AG10803 (cell line): ENCODE results near the gene DYNC2I2.
"Not testable (repeated sequence)": the region's sequence is repeated elsewhere in the genome, so short reads cannot be mapped to it uniquely, and the experiment has no call there.

Experiments
- DNase-seq: peaks from one replicate; pipeline ENCODE4 v3.0.0; 2010; ENCODE audit warnings: low read depth
- H3K4me3 ChIP-seq: 2 replicates; pipeline ENCODE4 v1.5.1; 2011; ENCODE audit warnings: mild to moderate bottlenecking, low read length, control low read depth
- TF ChIP-seq, protein P1 (sequence below): conservative IDR thresholded peaks from 2 replicates; pipeline ENCODE4 v1.5.1; 2011; ENCODE audit warnings: mild to moderate bottlenecking, low read length, control low read depth, inconsistent platforms

Gene DYNC2I2

DNA sequence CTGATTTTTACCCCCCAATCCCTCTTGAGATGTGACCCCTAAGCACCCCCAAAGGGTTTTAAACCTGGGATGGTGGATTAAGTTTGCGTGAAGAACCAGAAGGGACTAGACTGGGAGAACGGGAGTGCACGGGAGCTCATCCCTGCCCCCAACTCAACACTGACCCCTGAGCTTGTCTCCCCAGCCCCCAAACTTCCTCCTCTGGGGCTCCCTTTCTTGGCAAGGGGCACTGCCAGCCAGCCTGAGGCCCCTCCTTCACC, 27.3 kb upstream of the DYNC2I2 start:
- TF ChIP-seq, protein P1, sequence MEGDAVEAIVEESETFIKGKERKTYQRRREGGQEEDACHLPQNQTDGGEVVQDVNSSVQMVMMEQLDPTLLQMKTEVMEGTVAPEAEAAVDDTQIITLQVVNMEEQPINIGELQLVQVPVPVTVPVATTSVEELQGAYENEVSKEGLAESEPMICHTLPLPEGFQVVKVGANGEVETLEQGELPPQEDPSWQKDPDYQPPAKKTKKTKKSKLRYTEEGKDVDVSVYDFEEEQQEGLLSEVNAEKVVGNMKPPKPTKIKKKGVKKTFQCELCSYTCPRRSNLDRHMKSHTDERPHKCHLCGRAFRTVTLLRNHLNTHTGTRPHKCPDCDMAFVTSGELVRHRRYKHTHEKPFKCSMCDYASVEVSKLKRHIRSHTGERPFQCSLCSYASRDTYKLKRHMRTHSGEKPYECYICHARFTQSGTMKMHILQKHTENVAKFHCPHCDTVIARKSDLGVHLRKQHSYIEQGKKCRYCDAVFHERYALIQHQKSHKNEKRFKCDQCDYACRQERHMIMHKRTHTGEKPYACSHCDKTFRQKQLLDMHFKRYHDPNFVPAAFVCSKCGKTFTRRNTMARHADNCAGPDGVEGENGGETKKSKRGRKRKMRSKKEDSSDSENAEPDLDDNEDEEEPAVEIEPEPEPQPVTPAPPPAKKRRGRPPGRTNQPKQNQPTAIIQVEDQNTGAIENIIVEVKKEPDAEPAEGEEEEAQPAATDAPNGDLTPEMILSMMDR, result no peak
- H3K4me3 ChIP-seq, result peak overlapping the region; percentile 79
- no peak for DNase-seq

DNA sequence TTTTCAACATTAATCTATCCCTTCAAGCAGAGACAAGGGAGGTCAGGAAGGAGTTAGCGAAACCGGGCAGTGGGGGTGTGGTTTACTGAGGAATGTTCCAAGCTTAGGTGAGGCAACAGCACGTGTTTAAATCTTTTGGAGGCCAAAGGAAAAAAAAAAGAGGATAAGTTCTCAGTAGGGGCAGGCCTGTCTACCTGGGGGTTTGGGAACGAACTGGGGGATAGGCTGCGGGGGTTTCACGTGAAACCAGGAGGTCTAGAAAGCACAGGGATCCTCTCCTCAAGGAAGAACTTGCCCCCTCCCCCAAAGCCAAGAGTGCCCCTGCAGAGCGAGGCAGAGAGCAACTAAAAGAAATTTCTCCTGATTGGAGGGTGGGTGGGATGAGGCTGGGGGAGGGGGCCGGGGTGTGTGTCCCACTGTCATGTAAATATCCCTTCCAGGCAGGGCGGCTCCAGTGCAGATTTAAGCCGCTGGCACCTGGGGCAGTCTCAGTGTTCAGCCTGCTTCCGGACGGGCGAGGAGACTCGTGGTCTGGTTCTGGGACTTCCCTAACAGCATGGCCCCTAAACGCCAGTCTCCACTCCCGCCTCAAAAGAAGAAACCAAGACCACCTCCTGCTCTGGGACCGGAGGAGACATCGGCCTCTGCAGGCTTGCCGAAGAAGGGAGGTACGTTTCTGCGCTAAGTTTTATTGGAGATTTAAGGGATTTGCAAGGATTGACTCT, 26.9 kb upstream of the DYNC2I2 start:
- peak; percentile 71 for DNase-seq
- peak overlapping the region; percentile 79 for H3K4me3 ChIP-seq
- TF ChIP-seq, protein P1, result no peak

DNA sequence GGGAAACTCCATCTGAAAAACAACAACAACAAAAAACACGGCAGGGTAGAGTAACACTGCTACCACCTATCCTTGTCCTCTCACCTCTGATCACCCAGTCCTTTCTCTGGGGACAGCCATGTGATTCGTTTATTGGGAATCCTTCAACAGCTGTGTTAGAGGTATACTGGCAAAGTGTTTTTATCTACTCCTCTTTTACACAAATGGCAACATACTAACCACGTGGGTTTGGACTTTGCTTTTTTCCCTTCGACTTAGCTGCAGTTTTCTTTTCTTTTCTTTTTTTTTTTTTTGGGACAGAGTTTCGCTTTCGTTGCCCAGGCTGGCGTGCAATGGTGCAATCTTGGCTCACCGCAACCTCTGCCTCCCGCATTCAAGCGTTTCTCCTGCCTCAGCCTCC, 21.1 kb upstream of the DYNC2I2 start:
- TF ChIP-seq, protein P1, result no peak
- no peak for DNase-seq
- no peak overlapping the region for H3K4me3 ChIP-seq

DNA sequence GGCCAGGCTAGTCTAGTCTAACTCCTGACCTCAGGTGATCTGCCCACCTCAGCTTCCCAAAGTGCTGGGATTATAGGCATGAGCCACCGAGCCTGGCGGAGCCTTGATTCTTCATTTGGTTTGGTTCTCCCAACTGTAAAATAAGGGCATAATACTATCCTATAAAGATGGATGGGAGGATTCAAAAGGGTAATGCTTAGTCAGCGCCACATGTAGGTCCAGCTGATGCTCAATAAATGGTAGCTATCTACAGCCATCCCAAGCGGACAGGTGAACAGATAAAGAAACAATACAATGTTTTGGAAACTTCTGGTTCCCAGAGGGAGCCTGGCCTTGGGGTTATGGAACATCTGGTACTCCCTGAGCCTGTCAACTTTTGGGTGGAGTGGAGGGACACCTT, 18.7 kb upstream of the DYNC2I2 start:
- no peak for DNase-seq
- TF ChIP-seq, protein P1, result no peak
- no peak overlapping the region for H3K4me3 ChIP-seq

DNA sequence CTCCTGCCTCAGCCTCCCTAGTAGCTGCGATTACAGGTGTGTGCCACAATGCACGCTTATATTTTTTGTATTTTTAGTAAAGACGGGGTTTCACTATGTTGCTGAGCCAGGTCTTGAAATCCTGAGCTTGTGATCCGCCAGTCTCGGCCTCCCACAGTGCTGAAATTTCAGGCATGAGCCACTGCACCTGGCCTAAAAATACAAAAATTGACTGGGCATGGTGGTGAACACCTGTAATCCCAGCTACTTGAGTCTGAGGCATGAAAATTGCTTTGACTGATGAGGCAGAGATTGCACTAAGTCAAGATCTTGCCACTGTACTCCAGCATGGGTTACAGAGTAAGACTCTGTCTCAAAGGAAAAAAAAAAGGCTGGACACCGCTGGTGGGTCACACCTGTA, 13.1 kb upstream of the DYNC2I2 start:
- TF ChIP-seq, protein P1, result no peak
- no peak for DNase-seq
- no peak overlapping the region for H3K4me3 ChIP-seq

DNA sequence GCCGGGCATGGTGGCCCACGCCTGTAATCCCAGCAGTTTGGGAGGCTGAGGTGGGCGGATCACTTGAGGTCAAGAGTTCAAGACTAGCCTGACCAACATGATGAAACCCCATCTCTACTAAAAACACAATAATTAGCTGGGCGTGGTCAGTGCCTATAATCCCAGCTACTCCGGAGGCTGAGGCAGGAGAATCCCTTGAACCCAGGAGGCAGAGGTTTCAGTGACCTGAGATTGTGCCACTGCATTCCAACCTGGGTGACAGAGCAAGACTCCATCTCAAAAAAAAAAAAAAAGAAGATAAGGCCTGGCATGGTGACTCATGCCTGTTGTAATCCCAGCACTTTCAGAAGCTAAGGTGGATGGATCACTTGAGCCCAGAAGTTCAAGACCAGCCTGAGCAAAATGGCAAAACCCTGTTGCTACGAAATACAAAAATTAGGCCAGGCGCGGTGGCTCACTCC, 9.9 kb upstream of the DYNC2I2 start:
- DNase-seq, result peak; percentile 25
- H3K4me3 ChIP-seq, result not testable (repeated sequence)

DNA sequence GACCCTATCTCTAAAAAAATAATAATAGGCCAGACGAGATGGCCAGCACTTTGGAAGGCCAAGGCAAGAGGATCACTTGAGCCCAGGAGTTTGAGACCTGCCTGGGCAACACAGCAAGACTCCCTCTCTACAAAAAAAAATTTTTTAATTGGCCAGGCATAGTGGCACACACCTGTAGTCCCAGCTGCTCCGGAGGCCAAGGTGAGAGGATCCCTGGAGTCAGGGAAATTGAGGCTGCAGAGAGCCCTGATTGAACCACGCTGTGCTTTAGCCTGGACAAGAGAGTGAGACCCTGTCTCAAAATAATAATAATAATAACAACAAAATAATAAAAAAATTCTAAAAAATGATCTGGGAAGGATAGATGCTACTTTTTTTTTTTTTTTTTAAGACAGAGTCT, 1.1 kb upstream of the DYNC2I2 start:
- H3K4me3 ChIP-seq, result no peak overlapping the region
- TF ChIP-seq, protein P1, result no peak
- DNase-seq, result no peak

DNA sequence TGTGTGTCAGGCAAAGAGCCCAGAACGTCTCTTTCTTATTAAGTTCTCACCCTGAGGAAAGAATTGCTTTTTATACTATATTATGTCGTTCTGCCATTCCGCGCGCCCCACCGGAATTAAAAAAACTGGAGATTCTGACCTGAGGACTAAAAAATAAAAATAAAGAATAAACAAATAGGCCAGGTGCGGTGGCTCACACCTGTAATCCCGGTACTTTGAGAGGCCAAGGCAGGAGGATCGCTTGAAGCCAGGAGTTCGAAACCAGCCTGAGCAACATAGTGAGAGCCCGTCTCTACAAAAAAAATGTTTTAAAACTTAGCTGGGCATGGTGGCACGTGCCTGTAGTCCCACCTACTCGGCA, 677 bp upstream of the DYNC2I2 start:
- TF ChIP-seq, protein P1, result no peak
- DNase-seq, result no peak
- H3K4me3 ChIP-seq, result no peak overlapping the region
